WTC11 (cell line): ENCODE data around the gene RAET1G.
"Not testable (repeated sequence)": the region's sequence is repeated elsewhere in the genome, so short reads cannot be mapped to it uniquely, and the experiment has no call there.

Experiments
- HMGA2 ChIP-seq: fragments of 250-450 bp; sonication (Bioruptor Pico); IDR thresholded peaks from 2 replicates; pipeline ENCODE4 v1.4.0; 2021; ENCODE audit warnings: mild to moderate bottlenecking, moderate library complexity
- JUN ChIP-seq: sonication (generic); formaldehyde crosslinking; IDR thresholded peaks from 2 replicates; pipeline ENCODE4 v1.8.0; 2023; ENCODE audit warnings: mild to moderate bottlenecking, missing genetic modification reagents
- ZNF121 ChIP-seq: sonication (generic); formaldehyde crosslinking; IDR thresholded peaks from 2 replicates; pipeline ENCODE4 v1.8.0; 2023; ENCODE audit warnings: missing genetic modification reagents

DNA sequence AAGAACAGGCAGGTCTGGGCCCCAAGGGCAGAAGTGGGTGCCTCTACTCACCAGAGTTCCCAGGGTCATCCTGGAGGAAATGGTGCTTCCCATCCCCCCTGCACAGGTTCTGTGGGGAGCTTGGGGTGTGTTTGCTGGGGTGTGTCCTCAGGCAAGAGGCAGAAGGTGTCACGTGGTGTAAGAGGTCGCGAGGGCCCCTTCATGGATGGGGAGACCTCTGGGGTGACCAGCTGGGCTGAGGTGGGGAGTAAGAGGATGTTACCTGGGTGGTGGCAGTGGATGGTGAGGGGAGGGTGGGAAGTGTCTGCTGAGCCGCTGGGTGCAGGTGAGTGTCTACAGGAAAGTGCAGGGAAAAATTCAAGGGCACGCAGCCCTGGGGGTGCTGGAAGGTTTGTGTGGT is 830 bp downstream of the RAET1G start:
- not testable (repeated sequence) for TF ChIP-seq JUN (CRISPR knock-in tag); ZNF121; HMGA2 (CRISPR knock-in tag)
